HG03060 (cell line): ENCODE measurements around the gene CYTH1.

Experiments
- ATAC-seq: cut with Tn5 transposase; IDR thresholded peaks from one replicate; pipeline ENCODE4 v1.9.1; 2021; ENCODE audit warnings: low read depth, moderate number of reproducible peaks; ENCODE audit not compliant: unreplicated experiment

Gene CYTH1

DNA sequence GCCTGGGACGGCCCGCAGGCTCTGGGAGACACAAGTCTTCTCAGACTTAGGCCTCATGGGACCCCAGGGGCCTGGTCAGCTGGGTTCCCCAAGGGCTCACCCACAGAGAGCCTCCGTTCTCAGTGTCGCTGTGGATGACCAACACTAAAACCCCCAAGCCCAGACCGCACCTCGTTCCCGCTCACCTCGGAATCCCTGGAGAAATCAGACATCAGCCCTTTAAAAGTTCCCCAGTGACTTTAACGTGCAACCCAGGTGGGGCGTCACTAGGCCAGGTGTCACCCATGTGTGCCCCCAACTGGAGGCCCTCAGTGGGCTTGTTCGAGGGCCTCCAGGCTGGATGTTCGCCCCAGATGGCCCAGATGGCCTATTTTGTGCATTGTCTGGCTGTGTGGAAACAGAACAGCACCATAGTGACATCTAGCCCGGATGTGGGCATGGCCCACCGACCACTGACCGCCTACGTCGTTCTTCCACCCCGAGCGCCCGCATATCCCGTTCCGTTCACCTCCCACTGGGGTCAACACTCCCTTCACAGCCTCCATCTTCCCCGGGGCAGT is 152.6 kb downstream of the CYTH1 start:
- ATAC-seq = no peak

DNA sequence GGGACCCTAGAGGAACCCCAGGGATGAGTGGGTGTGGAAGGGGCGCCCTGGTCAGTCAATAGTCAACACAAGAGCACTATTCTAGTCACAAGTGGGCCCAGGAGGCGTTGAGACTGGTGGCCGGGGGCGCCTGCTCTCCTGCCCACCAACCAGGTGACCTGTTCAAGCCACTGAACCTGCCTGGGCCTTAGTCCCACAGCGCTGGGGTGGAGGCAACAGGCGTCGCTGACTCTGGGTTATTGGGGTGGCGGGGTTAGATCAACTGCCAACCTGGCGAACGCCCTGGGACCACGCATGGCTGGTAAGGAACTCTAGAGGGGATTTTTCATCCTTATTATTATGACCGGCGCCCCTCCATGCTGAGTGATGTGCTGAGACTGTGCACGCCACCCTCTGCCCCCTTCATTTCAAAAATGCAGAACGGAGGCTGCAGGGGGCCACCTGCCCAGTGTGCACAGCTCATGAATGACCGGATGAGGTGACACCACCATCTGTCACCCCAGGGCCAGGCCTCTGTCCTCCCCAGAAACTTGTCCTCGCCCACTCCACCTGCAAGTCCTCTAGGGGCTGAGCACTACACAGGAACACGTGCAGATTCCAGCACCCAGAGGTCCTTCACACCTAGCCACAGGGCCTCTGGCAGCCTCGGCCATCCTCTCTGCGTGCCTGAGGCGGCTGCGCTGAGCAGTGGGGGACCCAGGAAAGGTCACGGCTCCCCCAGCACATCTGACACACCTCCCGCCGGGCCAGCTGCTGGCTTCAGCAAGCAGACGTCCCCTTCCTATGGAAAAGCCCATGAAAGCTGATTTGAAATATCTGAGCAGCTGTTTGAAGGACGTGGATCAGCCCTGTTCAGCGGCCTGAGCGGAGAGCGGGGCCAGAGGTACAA is 153.3 kb downstream of the CYTH1 start:
- no peak for ATAC-seq

DNA sequence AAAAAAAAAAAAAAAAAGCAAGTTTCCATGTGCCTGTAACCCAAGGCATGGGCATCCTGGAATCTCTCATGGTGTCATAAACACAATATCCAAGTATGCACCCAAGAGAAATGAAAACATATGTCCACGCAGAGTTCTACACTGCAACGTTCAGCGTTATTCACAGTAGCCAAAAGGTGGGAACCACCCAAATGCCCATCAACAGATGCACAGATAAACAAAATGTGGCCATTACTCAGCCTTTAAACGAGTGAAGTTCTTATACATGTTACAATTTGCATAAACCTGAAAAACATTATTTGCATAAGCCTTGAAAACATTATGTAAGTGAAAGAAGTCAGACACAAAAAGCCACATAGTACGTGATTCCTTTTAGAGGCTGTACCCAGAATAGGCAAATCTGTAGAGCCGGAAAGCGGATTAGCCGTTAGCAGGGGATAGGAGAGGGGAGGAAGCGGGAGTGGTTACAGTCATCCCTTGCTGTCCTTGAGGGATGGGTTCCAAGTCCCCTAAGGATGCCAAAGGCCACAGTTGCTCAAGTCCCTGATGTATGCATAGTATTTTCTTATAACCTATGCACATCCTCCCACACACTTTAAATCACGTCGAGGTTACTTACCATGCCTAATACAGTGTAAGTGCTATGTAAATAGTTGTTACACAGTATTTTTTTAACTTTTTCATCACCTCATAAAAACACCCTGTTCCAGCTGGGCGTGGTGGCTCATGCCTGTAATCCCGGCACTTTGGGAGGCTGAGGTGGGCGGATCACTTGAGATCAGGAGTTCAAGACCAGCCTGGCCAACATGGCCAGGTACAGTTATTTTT is 157.5 kb downstream of the CYTH1 start:
- ATAC-seq = no peak
